Activated T-cell treated with anti-CD3 and anti-CD28 coated beads, Interleukin-2, amount 50 U/mL, for 72 hours (primary cell): Measurements from ENCODE around the gene PRUNE2. TPM values are rescaled to one million over a fixed set of nuclear protein-coding genes. Genes with fewer than 3 reads are reported as not detected.

Source experiments
- ATAC-seq, 2 donors: fragments of 150-1000 bp; cut with Tn5 transposase; replicated peaks in 1 of 2; 2 replicates each; pipeline ENCODE4 v1.10.0; 2021; ENCODE audit warnings: moderate library complexity in 2 of 2, mild to moderate bottlenecking in 1 of 2
- DNase-seq, 2 donors: peaks; one replicate each; pipeline ENCODE4 v3.0.0; 2021 to 2022; ENCODE audit warnings: mixed read lengths in 1 of 2
- H3K27ac Mint-ChIP-seq: one replicate; pipeline ENCODE4 v1.8.0; 2022; ENCODE audit warnings: mild to moderate bottlenecking, moderate library complexity, mixed read lengths
- H3K27me3 Mint-ChIP-seq: one replicate; pipeline ENCODE4 v1.8.0; 2022; ENCODE audit warnings: low read depth, mixed read lengths
- H3K36me3 Mint-ChIP-seq, 2 donors: one replicate each; pipeline ENCODE4 v1.8.0; 2022; ENCODE audit warnings: mixed read lengths in 2 of 2, mild to moderate bottlenecking in 1 of 2; ENCODE audit not compliant: insufficient read depth in 2 of 2
- H3K4me1 Mint-ChIP-seq: one replicate; pipeline ENCODE4 v1.8.0; 2022; ENCODE audit warnings: low read depth, mixed read lengths
- H3K4me3 Mint-ChIP-seq, 2 donors: one replicate each; pipeline ENCODE4 v1.8.0; 2022; ENCODE audit warnings: mild to moderate bottlenecking in 2 of 2, mixed read lengths in 2 of 2, moderate library complexity in 2 of 2
- H3K9me3 Mint-ChIP-seq, 2 donors: one replicate each; pipeline ENCODE4 v1.8.0; 2022; ENCODE audit warnings: mixed read lengths in 2 of 2
- total RNA-seq, 2 donors: library from RNA; stranded (reverse); gene quantifications; one replicate each; pipeline ENCODE4 v1.2.3, GENCODE V29; 2022

PRUNE2 gene
- total RNA-seq, 2 donors from 2014 or later: 0.69 to 1.5 TPM

DNA sequence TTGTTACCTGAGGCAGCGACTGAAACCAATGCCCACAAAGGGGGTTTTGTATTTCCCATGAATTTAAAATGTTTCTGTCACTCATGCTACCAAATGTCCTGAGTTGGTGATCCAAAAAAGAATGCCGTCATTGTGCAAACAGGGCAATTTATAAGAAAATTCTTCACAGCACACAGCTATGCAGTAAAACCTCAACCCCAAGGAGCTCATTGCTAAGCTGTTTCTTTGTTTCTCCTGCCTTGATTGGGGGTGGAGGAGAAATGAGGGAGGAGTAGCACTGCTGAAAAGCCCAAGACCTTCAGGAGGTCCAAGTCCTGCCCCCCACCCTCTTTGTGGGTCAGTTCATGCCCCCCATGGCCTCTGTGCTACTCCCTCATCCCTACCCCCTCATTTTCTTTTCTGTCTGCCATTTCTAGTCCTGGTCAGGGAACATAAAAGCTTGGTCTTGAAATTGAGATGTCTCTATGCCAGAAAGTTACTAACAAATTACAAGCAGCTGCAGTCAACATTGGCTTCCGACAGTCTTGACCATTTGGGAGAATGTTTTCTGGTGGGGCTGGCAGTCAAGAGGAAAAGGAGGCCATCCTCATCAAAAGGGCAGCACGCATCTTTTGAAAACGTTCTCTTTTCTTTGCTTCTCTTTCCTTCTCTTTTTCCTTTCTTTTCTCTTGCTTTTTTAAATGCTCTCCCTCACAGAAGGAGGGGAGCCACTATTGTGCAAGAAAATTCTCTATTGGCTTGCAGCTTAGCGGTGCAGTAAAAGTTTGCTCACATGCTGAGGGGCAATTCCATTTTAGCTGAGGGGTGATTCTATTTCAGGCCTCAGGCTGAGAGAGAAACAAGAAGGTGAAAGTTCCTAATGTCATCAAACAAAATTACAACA is 313.6 kb downstream of the PRUNE2 start:
- Mint-ChIP-seq H3K27me3 (peaks cover 13% of the 10 kb centered on the region), H3K9me3 (no peaks in the 10 kb centered on the region), H3K36me3 (no peaks in the 10 kb centered on the region), H3K27ac (no peak overlapping the region), H3K4me3 (peak overlapping the region in 1 of 2 donors; percentile 19), H3K4me1 (peaks cover 8% of the 10 kb centered on the region)
- DNase-seq (no peak), ATAC-seq (no peak)

- ATAC-seq: no peak
- Mint-ChIP-seq H3K9me3 (no peaks in the 10 kb centered on the region), H3K36me3 (no peaks in the 10 kb centered on the region), H3K4me1 (peaks cover 8% of the 10 kb centered on the region), H3K27ac (no peak overlapping the region), H3K4me3 (no peak overlapping the region), H3K27me3 (peaks cover 13% of the 10 kb centered on the region)
- no peak for DNase-seq
Measured at GRCh38 chr9:76591256-76591950, 314.5 kb downstream of the PRUNE2 start.

DNA sequence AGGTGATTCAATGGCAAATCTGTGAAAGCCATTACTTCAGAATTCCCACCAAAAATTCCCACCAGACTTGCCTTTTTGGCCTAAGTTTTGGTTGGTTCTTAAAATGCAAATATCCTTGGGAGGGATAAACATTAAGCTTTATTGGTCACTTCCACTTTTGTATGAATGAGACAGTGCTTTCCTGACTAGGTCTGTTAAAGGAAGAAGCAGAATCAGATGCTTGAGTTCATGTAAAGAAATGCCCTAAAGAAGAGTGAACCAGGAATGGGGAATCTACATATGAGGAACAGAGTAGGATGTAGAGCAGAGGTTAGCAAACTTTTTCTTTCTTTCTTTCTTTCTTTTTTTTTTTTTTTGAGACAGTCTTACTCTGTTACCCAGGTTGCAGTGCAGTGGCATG is 317.6 kb downstream of the PRUNE2 start:
- ATAC-seq: no peak
- Mint-ChIP-seq H3K27ac (no peak overlapping the region), H3K27me3 (peaks cover 14% of the 10 kb centered on the region), H3K4me3 (no peak overlapping the region), H3K9me3 (no peaks in the 10 kb centered on the region), H3K4me1 (peaks cover 8% of the 10 kb centered on the region), H3K36me3 (no peaks in the 10 kb centered on the region)
- DNase-seq: no peak

DNA sequence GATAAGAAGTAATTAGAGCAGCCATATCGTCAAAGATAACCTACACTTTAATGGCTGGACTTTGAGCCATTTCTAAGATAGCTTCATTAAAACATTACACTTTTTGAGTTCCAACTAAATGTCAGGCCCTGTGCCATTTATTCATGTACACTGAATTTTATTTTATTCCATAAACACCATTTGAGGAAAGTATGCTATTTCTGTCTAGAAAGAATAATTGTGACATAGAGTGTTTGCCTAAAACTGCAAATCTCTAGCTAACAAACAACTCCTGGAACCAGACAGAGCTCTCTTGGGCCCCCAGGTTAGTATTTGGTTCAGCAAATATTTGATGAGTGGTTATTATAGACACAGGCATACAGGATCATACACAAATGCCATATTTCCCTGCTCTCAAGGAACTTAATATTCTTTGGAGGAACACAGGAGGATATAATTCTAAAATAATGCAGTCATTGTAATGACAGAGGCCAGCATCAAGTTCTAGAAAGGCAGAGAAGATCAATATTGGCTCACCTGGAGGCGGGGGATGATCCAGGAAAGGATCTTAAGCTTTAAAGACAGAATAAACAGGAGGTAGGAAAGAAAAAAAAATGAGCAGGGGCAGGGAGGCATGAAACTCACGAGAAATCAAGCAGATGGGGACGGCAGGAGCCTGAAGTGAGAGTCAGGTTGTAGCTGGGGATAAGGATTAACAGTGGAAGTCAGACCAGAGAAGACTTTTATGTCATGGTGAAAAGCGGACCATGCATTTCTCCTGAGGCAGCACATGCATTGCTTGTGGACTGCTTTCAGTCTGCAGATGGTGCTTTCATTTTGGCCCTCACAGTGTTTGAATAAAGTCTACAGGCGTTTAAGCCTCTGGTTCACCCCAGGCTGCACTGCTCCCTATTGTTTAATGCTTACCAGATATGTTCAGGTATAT is 319.3 kb downstream of the PRUNE2 start:
- no peak for ATAC-seq
- H3K27ac Mint-ChIP-seq: peak overlapping the region; percentile 13
- peaks cover 18% of the 10 kb centered on the region for H3K27me3 Mint-ChIP-seq
- no peaks in the 10 kb centered on the region for H3K36me3 Mint-ChIP-seq
- no peak for DNase-seq
- no peaks in the 10 kb centered on the region for H3K4me1 Mint-ChIP-seq
- H3K9me3 Mint-ChIP-seq: no peaks in the 10 kb centered on the region
- no peak overlapping the region for H3K4me3 Mint-ChIP-seq

DNA sequence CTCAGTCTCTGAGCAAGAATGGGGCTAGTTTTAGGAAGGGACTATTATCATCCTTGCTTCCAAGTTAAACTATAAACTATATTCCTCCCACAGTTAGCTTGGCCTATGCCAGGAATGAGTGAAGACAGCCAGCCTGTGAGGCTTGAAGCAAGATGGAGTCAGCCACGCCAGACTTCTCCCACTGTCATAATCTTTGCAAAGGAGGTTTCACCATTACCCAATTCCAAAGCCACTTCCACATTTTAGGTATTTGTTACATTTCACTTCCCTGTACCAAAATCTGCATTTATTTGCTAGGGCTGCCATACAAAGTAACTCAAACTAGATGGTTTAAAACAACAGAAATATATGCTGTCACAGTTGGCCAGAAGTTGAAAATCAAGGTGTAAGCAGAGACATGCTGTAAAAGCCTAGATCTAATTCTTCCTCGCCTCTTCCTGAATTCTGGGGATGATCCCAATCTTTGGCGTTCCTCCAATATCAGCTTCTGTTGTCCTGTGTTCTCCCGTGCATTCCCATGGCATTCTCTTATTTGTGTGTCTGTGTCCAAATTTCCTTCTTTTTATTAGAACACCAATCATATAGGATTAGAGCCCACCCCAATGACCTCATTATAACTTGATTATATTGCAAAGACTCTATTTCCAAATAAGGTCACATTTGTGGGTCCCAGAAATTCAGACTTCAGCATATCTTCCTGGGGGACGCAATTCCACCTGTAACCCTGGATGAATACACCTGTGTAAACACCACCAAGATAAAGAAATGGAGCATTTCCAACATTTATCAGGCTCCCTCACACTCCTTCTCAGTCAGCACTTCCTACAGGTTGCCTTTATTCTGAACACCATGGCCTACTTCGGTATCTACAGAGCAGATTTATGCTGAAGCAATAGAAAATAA is 320.2 kb downstream of the PRUNE2 start:
- DNase-seq (no peak), ATAC-seq (no peak)
- no peaks in the 10 kb centered on the region for H3K9me3 Mint-ChIP-seq
- no peaks in the 10 kb centered on the region for H3K4me1 Mint-ChIP-seq
- H3K4me3 Mint-ChIP-seq: no peak overlapping the region
- no peak overlapping the region for H3K27ac Mint-ChIP-seq
- peaks cover 17% of the 10 kb centered on the region for H3K27me3 Mint-ChIP-seq
- no peaks in the 10 kb centered on the region for H3K36me3 Mint-ChIP-seq

- H3K27me3 Mint-ChIP-seq: peaks cover 30% of the 10 kb centered on the region
- DNase-seq (no peak), ATAC-seq (no peak)
- H3K27ac Mint-ChIP-seq: no peak overlapping the region
- no peaks in the 10 kb centered on the region for H3K9me3 Mint-ChIP-seq
- no peaks in the 10 kb centered on the region for H3K36me3 Mint-ChIP-seq
- no peak overlapping the region for H3K4me3 Mint-ChIP-seq
- H3K4me1 Mint-ChIP-seq: no peaks in the 10 kb centered on the region
Measured at GRCh38 chr9:76583256-76583655, 322.7 kb downstream of the PRUNE2 start.

DNA sequence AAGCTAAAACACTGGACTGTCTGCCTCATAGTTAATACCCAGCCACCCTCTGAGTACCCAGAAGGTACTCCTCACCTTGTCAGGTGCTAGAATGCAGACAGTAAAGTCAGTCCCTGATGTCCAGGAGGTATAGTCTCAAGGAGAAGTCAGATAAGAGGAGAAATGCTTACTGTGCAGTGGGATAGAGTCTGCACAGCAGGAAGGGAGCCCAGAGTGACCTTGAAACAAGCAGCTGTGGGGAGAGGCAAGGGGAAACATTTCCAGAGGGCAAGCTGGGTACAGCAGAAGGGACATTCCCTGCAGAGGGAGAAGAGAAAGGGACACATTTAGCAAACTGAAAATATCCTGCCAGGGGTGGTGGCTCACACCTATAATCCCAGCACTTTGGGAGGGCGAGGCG is 324.2 kb downstream of the PRUNE2 start:
- H3K4me3 Mint-ChIP-seq: no peak overlapping the region
- H3K36me3 Mint-ChIP-seq: no peaks in the 10 kb centered on the region
- no peak overlapping the region for H3K27ac Mint-ChIP-seq
- no peak for DNase-seq
- no peaks in the 10 kb centered on the region for H3K9me3 Mint-ChIP-seq
- peaks cover 14% of the 10 kb centered on the region for H3K4me1 Mint-ChIP-seq
- ATAC-seq: no peak
- peaks cover 36% of the 10 kb centered on the region for H3K27me3 Mint-ChIP-seq

DNA sequence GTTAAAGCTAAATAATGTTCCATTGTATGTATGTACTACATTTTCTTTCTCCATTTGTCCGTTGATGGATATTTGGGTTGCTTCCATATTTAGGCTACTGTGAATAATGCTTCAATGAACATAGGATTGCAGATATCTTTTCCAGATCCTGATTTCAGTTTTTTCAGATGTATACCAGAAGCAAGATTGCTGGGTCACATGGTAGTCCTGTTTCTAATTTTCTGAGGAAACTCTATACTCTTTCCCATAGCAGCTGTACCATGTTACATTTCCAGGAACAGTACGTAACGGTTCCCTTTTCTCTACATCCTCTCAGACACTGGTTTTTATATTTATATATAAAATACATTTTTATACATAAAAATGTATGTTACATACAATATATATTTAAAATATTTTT is 325.1 kb downstream of the PRUNE2 start:
- H3K4me3 Mint-ChIP-seq: no peak overlapping the region
- peaks cover 36% of the 10 kb centered on the region for H3K27me3 Mint-ChIP-seq
- H3K27ac Mint-ChIP-seq: no peak overlapping the region
- no peak for DNase-seq
- H3K4me1 Mint-ChIP-seq: peaks cover 23% of the 10 kb centered on the region
- H3K36me3 Mint-ChIP-seq: no peaks in the 10 kb centered on the region
- H3K9me3 Mint-ChIP-seq: no peaks in the 10 kb centered on the region
- no peak for ATAC-seq

DNA sequence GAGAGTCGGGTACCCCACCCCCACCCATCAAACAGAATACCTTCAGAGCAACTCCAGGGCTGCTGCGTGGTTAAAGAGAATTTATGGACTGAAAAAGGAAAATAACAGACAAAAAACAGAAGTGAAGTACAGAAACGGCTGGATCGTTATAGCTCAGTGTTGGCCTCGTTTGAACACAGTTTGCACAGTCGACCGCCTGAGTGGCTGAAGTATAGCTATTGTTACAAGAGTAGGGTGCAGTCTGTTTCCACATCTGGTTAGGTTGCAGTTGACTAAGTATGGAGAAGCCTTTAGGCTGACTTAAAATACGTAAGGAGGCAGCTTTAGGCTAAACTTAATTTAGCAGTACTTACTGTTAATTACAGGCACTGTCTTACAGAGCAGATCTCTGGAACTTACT is 325.7 kb downstream of the PRUNE2 start:
- peaks cover 36% of the 10 kb centered on the region for H3K27me3 Mint-ChIP-seq

DNA sequence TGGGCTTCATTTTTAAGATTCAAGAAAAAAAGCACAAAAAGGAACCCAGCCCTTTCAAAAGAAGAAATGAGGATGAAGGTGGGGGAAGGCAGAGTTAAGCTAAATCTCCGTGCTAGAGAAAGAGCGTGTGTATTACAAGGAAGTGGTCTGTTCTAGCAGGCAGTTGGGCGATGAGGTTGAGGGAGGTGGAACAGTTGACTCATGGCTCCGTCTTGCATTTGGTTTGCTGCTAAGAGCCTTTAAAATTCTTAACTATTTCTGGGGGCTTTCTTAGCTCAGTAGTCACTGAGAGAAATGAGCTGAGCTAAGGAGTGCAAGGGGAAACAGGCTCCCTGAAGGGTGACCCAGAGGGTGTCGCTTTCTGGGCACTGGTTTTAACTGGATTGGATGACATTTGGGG is 329.6 kb downstream of the PRUNE2 start:
- peak overlapping the region; percentile 41 to 52 for H3K4me3 Mint-ChIP-seq
- H3K4me1 Mint-ChIP-seq: peaks cover 37% of the 10 kb centered on the region
- H3K36me3 Mint-ChIP-seq: no peaks in the 10 kb centered on the region
- peaks cover 48% of the 10 kb centered on the region for H3K27me3 Mint-ChIP-seq
- DNase-seq (peak; percentile 75 to 81), ATAC-seq (peak; percentile 96)
- H3K27ac Mint-ChIP-seq: peak overlapping the region; percentile 76
- no peaks in the 10 kb centered on the region for H3K9me3 Mint-ChIP-seq

More for the DNA sequence above, 325.7 kb downstream of the PRUNE2 start:
- ATAC-seq (no peak), DNase-seq (no peak)
- H3K9me3 Mint-ChIP-seq: no peaks in the 10 kb centered on the region
- no peaks in the 10 kb centered on the region for H3K36me3 Mint-ChIP-seq
- no peak overlapping the region for H3K27ac Mint-ChIP-seq
- no peak overlapping the region for H3K4me3 Mint-ChIP-seq
- peaks cover 26% of the 10 kb centered on the region for H3K4me1 Mint-ChIP-seq

DNA sequence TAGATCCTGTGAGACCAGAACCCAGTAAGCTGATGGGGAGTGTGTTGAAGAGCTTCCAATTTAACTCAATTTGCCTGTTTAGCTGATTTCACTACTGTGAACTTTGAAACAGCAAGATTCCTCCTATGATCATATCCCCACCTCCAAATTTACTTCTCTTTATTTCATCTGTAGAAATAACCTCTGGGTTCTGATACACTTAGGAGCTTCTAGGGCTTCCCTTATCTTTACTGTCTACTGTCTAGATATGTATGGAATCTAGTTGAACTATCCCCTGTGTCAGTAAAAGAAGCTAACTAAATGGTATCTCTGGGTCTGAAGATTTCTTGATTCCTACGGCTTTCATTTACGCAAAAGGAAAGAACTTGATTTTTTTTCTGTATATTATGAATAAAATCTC is 330.2 kb downstream of the PRUNE2 start:
- DNase-seq (no peak), ATAC-seq (no peak)
- peak overlapping the region; percentile 76 for H3K27ac Mint-ChIP-seq
- peaks cover 0 to 2% of the 10 kb centered on the region in 2 donors for H3K36me3 Mint-ChIP-seq
- peaks cover 52% of the 10 kb centered on the region for H3K27me3 Mint-ChIP-seq
- H3K4me3 Mint-ChIP-seq: no peak overlapping the region
- peaks cover 41% of the 10 kb centered on the region for H3K4me1 Mint-ChIP-seq
- H3K9me3 Mint-ChIP-seq: no peaks in the 10 kb centered on the region
